NOMO-1 treated with dmso at 0.1 percent for 144 hours (cell line): Measurements from ENCODE around the gene IRF1.
"Not testable (repeated sequence)": the region's sequence is repeated elsewhere in the genome, so short reads cannot be mapped to it uniquely, and the experiment has no call there.

ENCODE experiments used
- DNase-seq: peaks from one replicate; lab custom pipeline; 2025; ENCODE audit not compliant: unreplicated experiment; lab: John Stamatoyannopoulos, UW

IRF1 gene

GRCh38 chr5:132487841-132488555, 2.6 kb downstream of the IRF1 start:
- no peak for DNase-seq

GRCh38 chr5:132487095-132487428, 3.5 kb downstream of the IRF1 start:
- DNase-seq = no peak

GRCh38 chr5:132486318-132487094, 4.1 kb downstream of the IRF1 start:
- DNase-seq = no peak

- no peak for DNase-seq
Observed at GRCh38 chr5:132485641-132486317, 4.8 kb downstream of the IRF1 start.

DNA sequence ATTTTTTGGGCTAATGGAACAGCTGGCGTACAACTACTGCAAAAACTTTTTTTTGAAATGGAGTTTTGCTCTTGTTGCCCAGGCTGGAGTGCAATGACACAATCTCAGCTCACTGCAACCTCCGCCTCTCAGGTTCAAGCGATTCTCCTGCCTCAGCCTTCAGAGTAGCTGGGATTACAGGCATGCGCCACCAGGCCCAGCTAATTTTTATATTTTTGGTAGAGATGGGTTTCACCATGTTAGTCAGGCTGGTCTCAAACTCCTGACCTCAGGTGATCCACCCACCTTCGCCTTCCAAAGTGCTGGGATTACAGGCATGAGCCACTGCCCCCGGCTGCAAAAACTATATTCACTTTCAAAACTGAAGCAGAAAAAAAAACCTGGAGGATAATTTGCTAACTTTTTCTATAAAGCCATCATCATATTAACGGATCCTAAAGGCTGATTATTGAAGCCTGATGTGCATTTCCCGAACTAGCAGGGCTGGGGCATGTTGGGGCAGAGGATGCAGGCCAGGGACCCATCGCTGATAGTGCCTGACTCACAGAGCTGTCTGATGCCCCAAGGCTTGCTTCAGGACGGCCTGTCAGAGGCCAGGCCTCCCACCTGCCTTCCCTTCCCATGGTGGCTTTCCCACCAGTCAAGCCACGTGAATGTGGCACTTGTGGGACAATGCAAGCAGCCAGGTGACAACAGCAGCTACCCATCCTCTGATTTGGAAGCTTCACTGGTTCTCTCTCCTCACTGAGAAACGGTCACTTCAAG, 5.5 kb downstream of the IRF1 start:
- DNase-seq = not testable (repeated sequence)

- no peak for DNase-seq
Observed at GRCh38 chr5:132484391-132484725, 6.2 kb downstream of the IRF1 start.

DNA sequence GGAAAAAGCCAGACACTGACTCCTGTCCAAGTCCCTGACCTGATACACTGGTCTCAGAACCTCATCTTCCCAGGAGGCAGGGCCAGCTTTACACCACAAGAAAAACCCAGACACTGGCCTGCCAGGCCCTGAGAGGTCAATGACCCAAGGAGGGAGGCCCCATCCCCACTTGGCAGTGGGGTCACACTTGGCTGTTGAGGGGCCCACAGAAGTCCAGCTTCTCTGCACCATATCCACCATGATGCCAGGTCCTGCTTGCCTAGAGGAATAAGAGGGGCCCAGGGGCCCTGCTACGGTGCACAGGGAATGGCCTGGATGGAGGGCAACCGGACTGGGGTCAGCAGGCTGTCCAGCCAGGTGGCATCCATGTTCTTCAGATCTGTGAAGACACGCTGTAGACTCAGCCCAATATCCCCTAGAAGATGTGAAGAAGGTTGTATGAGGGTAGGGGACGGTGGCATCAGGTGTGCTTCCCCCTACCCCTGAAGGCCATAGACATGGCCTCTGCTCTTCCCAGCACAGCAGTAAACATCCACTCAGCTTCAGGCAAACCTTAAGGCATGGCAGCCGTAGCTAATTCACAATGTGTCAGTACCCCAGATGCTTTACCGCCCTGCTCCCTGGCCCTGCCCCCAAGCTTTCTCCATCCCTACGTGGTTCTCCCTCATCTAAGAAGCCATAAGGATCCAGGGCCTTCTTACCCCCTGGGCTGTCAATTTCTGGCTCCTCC, 6.7 kb downstream of the IRF1 start:
- no peak for DNase-seq

GRCh38 chr5:132483101-132483500, 7.5 kb downstream of the IRF1 start:
- DNase-seq = no peak

DNA sequence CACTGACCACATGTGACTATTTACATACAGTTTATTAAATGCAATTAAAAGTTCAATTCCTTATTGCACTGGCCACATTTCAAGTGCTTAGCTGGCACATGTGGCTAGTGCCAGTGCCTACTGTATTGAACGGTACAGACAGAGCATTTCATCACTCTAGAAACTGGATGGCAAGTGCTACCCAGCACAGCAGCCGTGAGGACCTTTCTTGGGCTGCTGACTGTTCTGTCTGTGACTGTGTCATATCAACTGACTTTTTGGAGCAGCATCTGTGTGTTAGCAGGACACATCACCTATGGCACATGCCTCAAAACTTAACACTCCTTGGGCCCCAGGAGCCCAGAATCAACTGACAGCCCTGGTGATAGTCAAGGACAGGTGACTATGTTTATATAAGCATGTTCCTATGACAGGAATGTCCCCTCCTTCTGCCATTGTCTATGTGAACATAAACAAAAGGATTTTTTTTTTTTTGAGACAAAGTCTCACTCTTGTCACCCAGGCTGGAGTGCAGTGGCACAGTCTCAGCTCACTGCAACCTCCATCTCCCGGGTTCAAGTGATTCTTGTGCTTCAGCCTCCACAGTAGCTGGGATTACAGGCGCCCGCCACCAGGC, 8.9 kb downstream of the IRF1 start:
- no peak for DNase-seq

DNA sequence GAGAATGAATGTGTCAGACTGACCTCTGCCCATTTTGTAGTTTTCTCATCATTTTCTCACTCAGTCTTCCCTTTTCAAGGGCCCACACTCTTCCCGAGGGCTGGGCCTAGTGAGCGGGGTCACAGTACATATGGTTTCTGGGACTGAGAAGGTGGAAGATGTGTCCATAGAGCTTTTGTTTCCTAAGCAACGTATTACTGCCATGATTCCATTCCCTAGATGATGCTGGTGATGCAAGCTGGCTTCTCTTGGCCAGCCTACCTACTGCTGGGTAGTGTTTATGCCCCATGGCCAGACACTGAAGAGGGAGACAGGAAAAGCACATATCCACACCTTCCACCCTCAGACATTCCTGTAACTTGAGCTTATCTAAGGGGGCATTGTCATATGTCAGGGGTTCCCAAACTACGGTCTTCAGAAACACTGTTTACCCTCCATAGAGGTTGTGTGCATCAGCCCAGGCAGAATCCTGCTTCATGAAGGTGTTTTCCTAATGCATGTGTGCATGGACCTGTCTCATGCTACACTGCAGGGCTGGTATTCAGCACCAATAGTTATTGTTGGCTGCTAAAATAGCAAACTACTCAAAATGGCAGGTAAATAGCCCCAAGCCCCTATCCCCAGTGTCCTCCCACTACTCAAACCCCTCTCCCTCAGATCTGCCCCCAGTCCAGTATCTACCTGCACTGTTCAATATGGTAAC, 9.5 kb downstream of the IRF1 start:
- DNase-seq = no peak

- DNase-seq = no peak
Observed at GRCh38 chr5:132480546-132480892, 10.1 kb downstream of the IRF1 start.

GRCh38 chr5:132480042-132480441, 10.5 kb downstream of the IRF1 start:
- no peak for DNase-seq

- DNase-seq = no peak
Observed at GRCh38 chr5:132479111-132479951, 11.2 kb downstream of the IRF1 start.

DNA sequence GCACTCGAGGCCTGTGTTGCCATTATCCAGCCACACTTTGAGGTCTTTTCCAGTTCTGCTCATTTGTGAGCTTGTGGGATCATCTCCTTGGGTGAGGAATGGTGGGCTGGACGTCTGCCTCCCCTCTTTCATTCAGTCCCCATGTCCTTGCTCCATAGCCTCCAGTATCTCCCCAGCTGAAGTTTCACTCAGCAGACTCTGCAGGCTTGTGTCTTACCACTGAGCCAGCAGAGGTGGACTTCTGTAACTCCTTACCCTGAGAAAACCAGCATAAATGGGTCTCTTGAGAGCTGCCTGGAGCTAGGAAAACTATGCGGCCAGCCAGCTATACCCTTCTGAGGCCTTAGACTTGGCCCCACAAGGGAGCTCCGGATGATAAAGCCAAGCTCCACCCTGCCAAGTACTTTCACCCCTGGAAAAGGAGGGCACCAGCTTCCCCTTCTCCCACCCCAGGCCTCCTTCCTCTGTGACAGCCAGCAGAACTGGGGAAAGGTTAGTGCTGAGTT, 12.2 kb downstream of the IRF1 start:
- DNase-seq = no peak

DNA sequence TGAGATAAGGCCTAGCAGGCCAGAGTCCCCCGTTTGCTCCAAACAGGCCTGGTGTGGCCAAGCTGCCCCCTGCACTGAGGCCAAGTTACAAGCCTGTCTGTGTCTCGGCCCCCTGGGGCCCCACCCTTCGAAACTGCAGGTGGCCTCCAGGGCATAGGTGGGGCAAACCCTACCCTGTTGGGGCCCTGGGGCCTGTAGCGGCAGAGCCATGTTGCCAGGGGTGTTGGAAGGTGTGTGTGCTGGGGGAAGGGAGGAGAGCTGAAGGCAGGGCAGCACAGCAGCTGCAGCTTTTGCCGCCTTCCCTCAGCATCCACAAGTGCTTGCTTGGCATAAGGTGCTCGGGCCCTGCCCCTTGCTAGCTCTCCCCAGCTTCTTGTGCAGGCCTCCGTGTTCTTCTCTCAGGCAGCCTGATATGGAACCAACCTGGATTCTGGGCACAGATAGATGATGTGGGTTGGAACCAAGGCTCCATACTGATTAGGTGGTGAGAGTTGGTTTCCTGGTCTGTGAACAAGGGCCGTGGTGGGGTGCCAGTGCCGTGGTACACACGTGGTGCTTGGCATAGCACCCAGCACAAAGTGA, 12.7 kb downstream of the IRF1 start:
- no peak for DNase-seq

DNA sequence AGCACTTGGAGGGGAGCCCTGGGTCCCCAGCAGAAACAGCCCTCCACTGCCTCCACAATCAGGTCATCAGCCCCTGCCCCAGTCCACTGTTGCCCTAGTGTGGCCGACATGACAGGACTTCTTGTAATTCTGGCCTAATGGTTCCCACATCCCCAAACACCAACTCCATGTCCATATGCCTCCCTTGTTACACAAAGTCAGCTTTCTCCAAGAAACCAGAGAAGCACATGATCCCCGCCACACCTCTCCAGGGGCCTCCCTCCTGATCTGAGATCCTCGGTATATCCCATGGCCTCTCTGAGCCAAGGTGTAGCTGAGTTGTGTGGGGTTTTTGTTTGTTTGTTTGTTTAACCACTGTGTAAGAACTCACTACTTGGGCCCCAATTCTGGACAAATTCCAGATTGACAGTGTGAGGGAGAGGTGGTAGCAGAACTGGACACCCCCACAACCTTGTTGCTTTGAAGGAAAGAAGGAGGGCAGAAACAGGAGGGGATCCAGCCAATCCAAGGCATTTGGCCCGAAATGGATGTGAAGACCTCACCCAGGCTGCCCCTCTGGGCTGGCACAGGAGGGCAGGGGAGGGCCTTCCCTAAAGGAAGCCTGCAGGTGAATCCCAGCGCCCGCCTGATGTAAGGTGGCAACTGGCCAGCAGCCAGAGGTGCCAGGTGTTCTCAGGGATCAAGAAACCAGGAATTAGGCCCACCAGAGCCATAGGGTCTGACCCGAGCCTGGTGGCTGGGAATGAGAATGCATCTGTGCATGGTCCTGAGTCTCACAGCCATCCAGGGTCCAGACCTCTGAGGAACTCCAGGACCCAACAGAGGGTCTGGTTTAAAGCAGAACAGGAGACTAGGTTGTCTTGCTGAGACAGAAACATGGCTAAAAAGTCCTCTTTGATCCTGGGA, 13.4 kb downstream of the IRF1 start:
- DNase-seq = no peak
